Heart right ventricle (tissue), 16 donors: ENCODE results near the gene RGP1. TPM values are rescaled to one million over a fixed set of nuclear protein-coding genes. Genes with fewer than 3 reads are reported as not detected.

Experiments
- ATAC-seq, 8 donors: fragments of 200-7000 bp; cut with Tn5 transposase; one replicate each; pipeline ENCODE4 v1.9.1; 2020; ENCODE audit warnings: mild to moderate bottlenecking in 8 of 8, moderate library complexity in 8 of 8, moderate number of reproducible peaks in 1 of 8
- DNase-seq, 2 donors: peaks; one replicate each; pipeline ENCODE4 v3.0.0-alpha.2; 2020
- H3K27ac ChIP-seq, 10 donors: fragments of 200-600 bp; sonication (generic) in 2 of 10; one replicate each; pipeline versions ENCODE4 v1.5.0 to v1.8.0; 2020 to 2022; ENCODE audit warnings: mild to moderate bottlenecking in 3 of 10
- H3K27me3 ChIP-seq, 7 donors: fragments of 200-600 bp; one replicate each; pipeline ENCODE4 v1.8.0; 2021 to 2022; ENCODE audit warnings: mild to moderate bottlenecking in 2 of 7
- H3K36me3 ChIP-seq, 9 donors: fragments of 200-600 bp; sonication (generic) in 1 of 9; one replicate each; pipeline versions ENCODE4 v1.5.0 to v1.8.0; 2020 to 2022; ENCODE audit warnings: mild to moderate bottlenecking in 2 of 9
- H3K4me1 ChIP-seq, 9 donors: fragments of 200-600 bp; sonication (generic) in 1 of 9; one replicate each; pipeline versions ENCODE4 v1.5.0 to v1.8.0; 2020 to 2022; ENCODE audit warnings: mild to moderate bottlenecking in 4 of 9
- H3K4me3 ChIP-seq, 10 donors: fragments of 200-600 bp; sonication (generic) in 2 of 10; one replicate each; pipeline versions ENCODE4 v1.5.0 to v1.8.0; 2020 to 2022; ENCODE audit warnings: mild to moderate bottlenecking in 7 of 10, moderate library complexity in 2 of 10
- H3K9me3 ChIP-seq, 11 donors: fragments of 200-600 bp in 10 of 11; sonication (generic) in 2 of 11; one replicate each; pipeline versions ENCODE4 v1.5.0 to v1.8.0; 2013 to 2022; ENCODE audit warnings: mild to moderate bottlenecking in 2 of 11, control low read depth in 1 of 11, moderate library complexity in 1 of 11
- CTCF ChIP-seq, 9 donors: fragments of 200-600 bp; sonication (generic) in 2 of 9; IDR thresholded peaks; one replicate each; pipeline versions ENCODE4 v1.5.0 to v1.8.0; 2021 to 2022; ENCODE audit warnings: antibody characterized with exemption in 9 of 9, mild to moderate bottlenecking in 5 of 9, moderate library complexity in 1 of 9
- WGBS, 2 donors: extraction: QIAGEN DNeasy Blood & Tissue Kit; methylation state at CpG; one replicate each; pipeline ENCODE4 v1.1.7; 2013; ENCODE audit warnings: inconsistent platforms in 1 of 2; 5-methylcytosine and 5-hydroxymethylcytosine counted together
- intact Hi-C, 10 donors: fragments of 100-400 bp; cut with DNase I; formaldehyde crosslinking; loops; one replicate each; pipeline versions ENCODE4 v1.11.1 to v1.14.2; 2022
- polyA plus RNA-seq, 2 donors: library from polyadenylated mRNA; stranded (reverse); fragments of 200-250 nt; gene quantifications; one replicate each; pipeline ENCODE4 v1.2.3, GENCODE V29; 2013
- total RNA-seq, 10 donors: library from RNA; stranded (reverse); fragmentation: NEBNext Ultra II Directional in 3 of 10; extraction: Animal tissue kit (Norgen Biotek cat#: 25700) in 3 of 10; gene quantifications; one replicate each; pipeline versions ENCODE4 v1.2.1 to v1.2.4, GENCODE V29; 2021 to 2023
- donor health status: Arrhythmogenic right ventricular cardiomyopathy.
- donor health status: ischemic (EF 13 %, LVEDD 7.1; RV severe dilation, severe dysfunction).
- donor health status: healthy with polysubstance abuse.
- donor health status: DM: no; HTN: yes; CAD: no.
- donor health status: DM: no; HTN: no; CAD: no.
- donor health status: ischemic (EF 25% LVEDD 6.9; RV normal size, moderate dysfunction).
- donor health status: ischemic (EF 25% LVEDD 5.7; RV mildly dilated, moderate dysfunction).
- donor health status: healthy.
- donor health status: DM: yes; HTN: yes; CAD: no.
- donor health status: Ischemic cardiomyopathy.
- donor health status: ischemic (EF 35%, LVEDD 5.7; RV mildly dilated, moderate dysfunction).
- donor health status: nonischemic (EF 11% LVEDD 7.7; RV severe dilation, severe dysfunction).
- donor health status: DM: yes; HTN: yes; CAD: no.
- donor health status: PGD.
- donor health status: ischemic (EF 29% LVEDD 5.4; RV normal size, mild dysfunction).
- donor health status: nonischemic (EF 23%, LVEDD 6.1; RV moderate dilation, normal function).

RGP1 gene
- total and polyA plus RNA-seq, 12 donors = 8.2 to 39.4 (median 32.1) TPM

- Histone ChIP-seq H3K27ac (peak overlapping the region in 1 of 10 donors; percentile 44), H3K4me3 (no peak overlapping the region), H3K9me3 (no peaks in the 10 kb centered on the region), H3K4me1 (peaks cover 0 to 23% (median 5%) of the 10 kb centered on the region in 9 donors), H3K36me3 (peaks cover 20 to 100% (median 100%) of the 10 kb centered on the region in 9 donors), H3K27me3 (no peaks in the 10 kb centered on the region)
- intact Hi-C loops = no loop called here
- DNase-seq (peak; percentile 38 to 59), ATAC-seq (peak in 7 of 8 donors; percentile 21 to 68 (median 58))
- no peak for TF ChIP-seq CTCF (IDR thresholded peaks at IDR 0.05)
- 88 to 90% methylated on average over 26 of the region's 26 CpGs for WGBS, 2 donors
These were observed 45.0 kb upstream of the RGP1 start for GRCh38 chr9:35703906-35704672.

- intact Hi-C loops = no loop called here
- no peak for ATAC-seq
- Histone ChIP-seq H3K27me3 (no peaks in the 10 kb centered on the region), H3K36me3 (peaks cover 16 to 100% (median 96%) of the 10 kb centered on the region in 9 donors), H3K4me1 (peaks cover 0 to 19% (median 5%) of the 10 kb centered on the region in 9 donors), H3K9me3 (no peaks in the 10 kb centered on the region), H3K4me3 (no peak overlapping the region), H3K27ac (peak overlapping the region in 2 of 10 donors; percentile 9 to 44)
- 78 to 82% methylated on average over 8 of the region's 8 CpGs for WGBS, 2 donors
- no peak for TF ChIP-seq CTCF (IDR thresholded peaks at IDR 0.05)
- no peak for DNase-seq
These were observed 43.7 kb upstream of the RGP1 start for GRCh38 chr9:35705372-35705771.

- no peaks in the 10 kb centered on the region for H3K27me3 ChIP-seq
- peaks cover 0 to 13% (median 0%) of the 10 kb centered on the region in 9 donors for H3K4me1 ChIP-seq
- TF ChIP-seq CTCF (IDR thresholded peaks at IDR 0.05) = no peak
- H3K4me3 ChIP-seq = no peak overlapping the region
- H3K9me3 ChIP-seq = no peaks in the 10 kb centered on the region
- WGBS, 2 donors = 89 to 97% methylated on average over 7 of the region's 7 CpGs
- peaks cover 19 to 100% (median 96%) of the 10 kb centered on the region in 9 donors for H3K36me3 ChIP-seq
- no peak for ATAC-seq
- no peak for DNase-seq
- H3K27ac ChIP-seq = no peak overlapping the region
- intact Hi-C loops = no loop called here
These were observed 43.2 kb upstream of the RGP1 start for GRCh38 chr9:35705836-35706430.

GRCh38 chr9:35706951-35707350 is 42.1 kb upstream of the RGP1 start:
- no peak overlapping the region for H3K27ac ChIP-seq
- WGBS, 2 donors = 88 to 94% methylated on average over 10 of the region's 10 CpGs

More at GRCh38 chr9:35706951-35707350, 42.1 kb upstream of the RGP1 start:
- no peak for DNase-seq
- no peak for ATAC-seq
- H3K27me3 ChIP-seq = no peaks in the 10 kb centered on the region
- no peak overlapping the region for H3K4me3 ChIP-seq
- H3K9me3 ChIP-seq = no peaks in the 10 kb centered on the region
- H3K36me3 ChIP-seq = peaks cover 19 to 100% (median 96%) of the 10 kb centered on the region in 9 donors
- peaks cover 0 to 10% (median 0%) of the 10 kb centered on the region in 9 donors for H3K4me1 ChIP-seq
- no peak for TF ChIP-seq CTCF (IDR thresholded peaks at IDR 0.05)
- intact Hi-C loops = no loop called here
